HEK293 (cell line): ENCODE results near the gene MED25.
A peak's percentile ranks its signal among the peaks of the same experiment; 100 is the strongest.

Source experiments
- CTCF ChIP-seq: fragments of 450-650 bp; formaldehyde crosslinking; IDR thresholded peaks from 2 replicates; pipeline ENCODE4 v1.5.1; 2016; ENCODE audit warnings: missing biosample characterization, missing genetic modification characterization
- FEZF1 ChIP-seq: fragments of 450-650 bp; formaldehyde crosslinking; IDR thresholded peaks from 2 replicates; pipeline ENCODE4 v1.5.1; 2016; ENCODE audit warnings: missing biosample characterization, missing genetic modification characterization
- MZF1 ChIP-seq: fragments of 450-650 bp; formaldehyde crosslinking; IDR thresholded peaks from 2 replicates; pipeline ENCODE4 v1.5.1; 2017; ENCODE audit warnings: missing biosample characterization, missing genetic modification characterization, borderline replicate concordance
- SETDB1 ChIP-seq: IDR thresholded peaks from one replicate; pipeline ENCODE4 v1.6.1; 2017; ENCODE audit warnings: mild to moderate bottlenecking, low read length, moderate library complexity, mixed read lengths; ENCODE audit not compliant: insufficient read length
- SP2 ChIP-seq: fragments of 450-650 bp; formaldehyde crosslinking; IDR thresholded peaks from 2 replicates; pipeline ENCODE4 v1.5.1; 2016; ENCODE audit warnings: missing biosample characterization, missing genetic modification characterization
- ZBTB7A ChIP-seq: fragments of 450-650 bp; formaldehyde crosslinking; IDR thresholded peaks from 2 replicates; pipeline ENCODE4 v1.5.1; 2016; ENCODE audit warnings: low read depth, missing biosample characterization, missing genetic modification characterization
- ZFP37 ChIP-seq: fragments of 450-650 bp; formaldehyde crosslinking; IDR thresholded peaks from 2 replicates; pipeline ENCODE4 v1.5.1; 2016; ENCODE audit warnings: missing biosample characterization, missing genetic modification characterization
- ZNF155 ChIP-seq: fragments of 450-650 bp; formaldehyde crosslinking; IDR thresholded peaks from 2 replicates; pipeline ENCODE4 v1.5.1; 2016; ENCODE audit warnings: missing biosample characterization, missing genetic modification characterization
- ZNF629 ChIP-seq: fragments of 450-650 bp; formaldehyde crosslinking; IDR thresholded peaks from 2 replicates; pipeline ENCODE4 v1.5.1; 2017; ENCODE audit warnings: missing biosample characterization, missing genetic modification characterization
- TF ChIP-seq, protein P1 (sequence below): fragments of 450-650 bp; formaldehyde crosslinking; IDR thresholded peaks from 2 replicates; pipeline ENCODE4 v1.5.0; 2017; ENCODE audit warnings: missing biosample characterization, missing genetic modification characterization, borderline replicate concordance
- TF ChIP-seq, protein P2 (sequence below): fragments of 450-650 bp; formaldehyde crosslinking; IDR thresholded peaks from 2 replicates; pipeline ENCODE4 v1.5.1; 2016; ENCODE audit warnings: missing biosample characterization, missing genetic modification characterization
- TF ChIP-seq, protein P3 (sequence below): fragments of 450-650 bp; formaldehyde crosslinking; IDR thresholded peaks from 2 replicates; pipeline ENCODE4 v1.5.1; 2016; ENCODE audit warnings: missing biosample characterization, missing genetic modification characterization
- TF ChIP-seq, protein P4 (sequence below): fragments of 450-650 bp; formaldehyde crosslinking; IDR thresholded peaks from 2 replicates; pipeline ENCODE4 v1.5.1; 2016; ENCODE audit warnings: missing biosample characterization, missing genetic modification characterization

DNA sequence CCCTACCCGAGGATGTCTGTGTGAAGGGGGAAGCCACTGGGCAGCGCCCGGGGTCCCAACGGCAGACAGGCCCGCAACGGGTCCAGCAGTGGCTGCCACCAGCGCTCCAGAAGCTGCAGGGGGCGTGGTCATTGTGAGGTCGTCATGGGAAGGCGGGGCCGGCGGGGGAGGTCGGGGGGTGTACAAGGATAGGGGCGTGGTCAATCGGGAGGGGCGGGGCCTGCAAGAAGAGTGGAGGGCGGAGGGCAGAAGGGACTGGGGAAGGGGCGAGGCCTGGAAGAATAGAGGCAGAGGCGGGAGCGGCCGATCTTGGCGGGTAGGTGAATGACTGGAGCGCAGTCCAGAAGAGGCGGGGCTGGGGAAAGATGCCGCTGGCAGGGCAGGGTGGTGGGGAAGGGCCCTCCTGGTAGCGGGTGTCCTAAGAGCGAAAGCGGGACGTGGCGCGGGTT, 9.4 kb upstream of the MED25 start:
- no peak for TF ChIP-seq SETDB1
- 0 out of 2 replicates have a peak, but pooled peaks have one; percentile 19 for TF ChIP-seq SP2 (tag by site-specific recombination)
- TF ChIP-seq ZNF155 (tag by site-specific recombination), result no peak
- no peak for TF ChIP-seq ZBTB7A
- no peak for TF ChIP-seq FEZF1 (tag by site-specific recombination)
- TF ChIP-seq CTCF, result no peak
- no peak for TF ChIP-seq ZFP37 (tag by site-specific recombination)
- TF ChIP-seq, protein P1, sequence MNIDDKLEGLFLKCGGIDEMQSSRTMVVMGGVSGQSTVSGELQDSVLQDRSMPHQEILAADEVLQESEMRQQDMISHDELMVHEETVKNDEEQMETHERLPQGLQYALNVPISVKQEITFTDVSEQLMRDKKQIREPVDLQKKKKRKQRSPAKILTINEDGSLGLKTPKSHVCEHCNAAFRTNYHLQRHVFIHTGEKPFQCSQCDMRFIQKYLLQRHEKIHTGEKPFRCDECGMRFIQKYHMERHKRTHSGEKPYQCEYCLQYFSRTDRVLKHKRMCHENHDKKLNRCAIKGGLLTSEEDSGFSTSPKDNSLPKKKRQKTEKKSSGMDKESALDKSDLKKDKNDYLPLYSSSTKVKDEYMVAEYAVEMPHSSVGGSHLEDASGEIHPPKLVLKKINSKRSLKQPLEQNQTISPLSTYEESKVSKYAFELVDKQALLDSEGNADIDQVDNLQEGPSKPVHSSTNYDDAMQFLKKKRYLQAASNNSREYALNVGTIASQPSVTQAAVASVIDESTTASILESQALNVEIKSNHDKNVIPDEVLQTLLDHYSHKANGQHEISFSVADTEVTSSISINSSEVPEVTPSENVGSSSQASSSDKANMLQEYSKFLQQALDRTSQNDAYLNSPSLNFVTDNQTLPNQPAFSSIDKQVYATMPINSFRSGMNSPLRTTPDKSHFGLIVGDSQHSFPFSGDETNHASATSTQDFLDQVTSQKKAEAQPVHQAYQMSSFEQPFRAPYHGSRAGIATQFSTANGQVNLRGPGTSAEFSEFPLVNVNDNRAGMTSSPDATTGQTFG, result no peak
- no peak for TF ChIP-seq ZNF629 (tag by site-specific recombination)
- no peak for TF ChIP-seq MZF1 (tag by site-specific recombination)
- TF ChIP-seq, protein P2, sequence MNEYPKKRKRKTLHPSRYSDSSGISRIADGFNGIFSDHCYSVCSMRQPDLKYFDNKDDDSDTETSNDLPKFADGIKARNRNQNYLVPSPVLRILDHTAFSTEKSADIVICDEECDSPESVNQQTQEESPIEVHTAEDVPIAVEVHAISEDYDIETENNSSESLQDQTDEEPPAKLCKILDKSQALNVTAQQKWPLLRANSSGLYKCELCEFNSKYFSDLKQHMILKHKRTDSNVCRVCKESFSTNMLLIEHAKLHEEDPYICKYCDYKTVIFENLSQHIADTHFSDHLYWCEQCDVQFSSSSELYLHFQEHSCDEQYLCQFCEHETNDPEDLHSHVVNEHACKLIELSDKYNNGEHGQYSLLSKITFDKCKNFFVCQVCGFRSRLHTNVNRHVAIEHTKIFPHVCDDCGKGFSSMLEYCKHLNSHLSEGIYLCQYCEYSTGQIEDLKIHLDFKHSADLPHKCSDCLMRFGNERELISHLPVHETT (tag by site-specific recombination), result no peak
- TF ChIP-seq, protein P3, sequence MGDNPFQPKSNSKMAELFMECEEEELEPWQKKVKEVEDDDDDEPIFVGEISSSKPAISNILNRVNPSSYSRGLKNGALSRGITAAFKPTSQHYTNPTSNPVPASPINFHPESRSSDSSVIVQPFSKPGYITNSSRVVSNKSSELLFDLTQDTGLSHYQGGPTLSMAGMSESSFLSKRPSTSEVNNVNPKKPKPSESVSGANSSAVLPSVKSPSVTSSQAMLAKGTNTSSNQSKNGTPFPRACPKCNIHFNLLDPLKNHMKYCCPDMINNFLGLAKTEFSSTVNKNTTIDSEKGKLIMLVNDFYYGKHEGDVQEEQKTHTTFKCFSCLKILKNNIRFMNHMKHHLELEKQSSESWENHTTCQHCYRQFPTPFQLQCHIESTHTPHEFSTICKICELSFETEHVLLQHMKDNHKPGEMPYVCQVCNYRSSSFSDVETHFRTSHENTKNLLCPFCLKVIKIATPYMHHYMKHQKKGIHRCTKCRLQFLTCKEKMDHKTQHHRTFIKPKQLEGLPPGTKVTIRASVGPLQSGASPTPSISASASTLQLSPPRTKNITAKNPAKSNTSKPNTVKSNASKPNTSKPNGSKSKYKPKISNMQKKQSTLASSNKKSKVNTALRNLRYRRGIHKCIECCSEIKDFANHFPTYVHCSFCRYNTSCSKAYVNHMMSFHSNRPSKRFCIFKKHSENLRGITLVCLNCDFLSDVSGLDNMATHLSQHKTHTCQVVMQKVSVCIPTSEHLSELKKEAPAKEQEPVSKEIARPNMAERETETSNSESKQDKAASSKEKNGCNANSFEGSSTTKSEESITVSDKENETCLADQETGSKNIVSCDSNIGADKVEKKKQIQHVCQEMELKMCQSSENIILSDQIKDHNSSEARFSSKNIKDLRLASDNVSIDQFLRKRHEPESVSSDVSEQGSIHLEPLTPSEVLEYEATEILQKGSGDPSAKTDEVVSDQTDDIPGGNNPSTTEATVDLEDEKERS (tag by site-specific recombination), result no peak
- TF ChIP-seq, protein P4, sequence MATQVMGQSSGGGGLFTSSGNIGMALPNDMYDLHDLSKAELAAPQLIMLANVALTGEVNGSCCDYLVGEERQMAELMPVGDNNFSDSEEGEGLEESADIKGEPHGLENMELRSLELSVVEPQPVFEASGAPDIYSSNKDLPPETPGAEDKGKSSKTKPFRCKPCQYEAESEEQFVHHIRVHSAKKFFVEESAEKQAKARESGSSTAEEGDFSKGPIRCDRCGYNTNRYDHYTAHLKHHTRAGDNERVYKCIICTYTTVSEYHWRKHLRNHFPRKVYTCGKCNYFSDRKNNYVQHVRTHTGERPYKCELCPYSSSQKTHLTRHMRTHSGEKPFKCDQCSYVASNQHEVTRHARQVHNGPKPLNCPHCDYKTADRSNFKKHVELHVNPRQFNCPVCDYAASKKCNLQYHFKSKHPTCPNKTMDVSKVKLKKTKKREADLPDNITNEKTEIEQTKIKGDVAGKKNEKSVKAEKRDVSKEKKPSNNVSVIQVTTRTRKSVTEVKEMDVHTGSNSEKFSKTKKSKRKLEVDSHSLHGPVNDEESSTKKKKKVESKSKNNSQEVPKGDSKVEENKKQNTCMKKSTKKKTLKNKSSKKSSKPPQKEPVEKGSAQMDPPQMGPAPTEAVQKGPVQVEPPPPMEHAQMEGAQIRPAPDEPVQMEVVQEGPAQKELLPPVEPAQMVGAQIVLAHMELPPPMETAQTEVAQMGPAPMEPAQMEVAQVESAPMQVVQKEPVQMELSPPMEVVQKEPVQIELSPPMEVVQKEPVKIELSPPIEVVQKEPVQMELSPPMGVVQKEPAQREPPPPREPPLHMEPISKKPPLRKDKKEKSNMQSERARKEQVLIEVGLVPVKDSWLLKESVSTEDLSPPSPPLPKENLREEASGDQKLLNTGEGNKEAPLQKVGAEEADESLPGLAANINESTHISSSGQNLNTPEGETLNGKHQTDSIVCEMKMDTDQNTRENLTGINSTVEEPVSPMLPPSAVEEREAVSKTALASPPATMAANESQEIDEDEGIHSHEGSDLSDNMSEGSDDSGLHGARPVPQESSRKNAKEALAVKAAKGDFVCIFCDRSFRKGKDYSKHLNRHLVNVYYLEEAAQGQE (tag by site-specific recombination), result no peak
